Activated B cell treated with CpG ODN at 0.5 μM for 24 hours (primary cell): ENCODE results near the gene CARD8. TPM values are rescaled to one million over a fixed set of nuclear protein-coding genes. Genes with fewer than 3 reads are reported as not detected.

ENCODE experiments used
- ATAC-seq: fragments of 200-7000 bp; cut with Tn5 transposase; one replicate; pipeline ENCODE4 v1.10.0; 2021; ENCODE audit warnings: low read depth, mild to moderate bottlenecking, moderate library complexity
- CTCF ChIA-PET: fragments of 350-600 bp; sonication (Branson Sonifier 250); formaldehyde crosslinking; loops from one replicate; lab custom pipeline; 2021; ENCODE audit warnings: antibody characterized with exemption; lab: Charles Lee
- POLR2A ChIA-PET: fragments of 350-600 bp; sonication (Branson Sonifier 250); formaldehyde crosslinking; loops from one replicate; lab custom pipeline; 2021; ENCODE audit warnings: antibody characterized with exemption; lab: Charles Lee
- DNase-seq: peaks from one replicate; pipeline ENCODE4 v3.0.0; 2022
- H3K27ac Mint-ChIP-seq: one replicate; pipeline ENCODE4 v1.8.0; 2020; ENCODE audit warnings: mixed read lengths
- H3K27me3 Mint-ChIP-seq: one replicate; pipeline ENCODE4 v1.8.0; 2021; ENCODE audit warnings: mixed read lengths
- H3K36me3 Mint-ChIP-seq: one replicate; pipeline ENCODE4 v1.8.0; 2021; ENCODE audit warnings: low read depth, mixed read lengths
- H3K4me1 Mint-ChIP-seq: one replicate; pipeline ENCODE4 v1.8.0; 2021; ENCODE audit warnings: mixed read lengths
- H3K4me3 Mint-ChIP-seq: one replicate; pipeline ENCODE4 v1.8.0; 2020; ENCODE audit warnings: mild to moderate bottlenecking, mixed read lengths
- H3K9me3 Mint-ChIP-seq: one replicate; pipeline ENCODE4 v1.8.0; 2020; ENCODE audit warnings: mixed read lengths
- CTCF ChIP-seq: fragments of 200-600 bp; IDR thresholded peaks from one replicate; pipeline ENCODE4 v1.8.0; 2022; ENCODE audit warnings: antibody characterized with exemption, mild to moderate bottlenecking
- intact Hi-C: fragments of 100-400 bp; cut with micrococcal nuclease; formaldehyde crosslinking; loops from one replicate; pipeline ENCODE4 v1.15.1; 2024
- total RNA-seq: library from RNA; stranded (reverse); gene quantifications from 2 replicates; pipeline ENCODE4 v1.2.3, GENCODE V29; 2022

CARD8 gene
- total RNA-seq, 1 donor from 2014 or later: 103 TPM

- DNase-seq: peak; percentile 41
- intact Hi-C loops: loop anchor here (1.0 kb wide), 1 partner anchor 11 kb away; no protein-coding TSS in a partner anchor
- CTCF ChIA-PET: interaction anchor here (0.9 to 1.6 kb wide), 3 partner anchors 11 to 142 kb away, joined by 4 to 17 read pairs (median 5); no protein-coding TSS in a partner anchor
- H3K27ac Mint-ChIP-seq: peak overlapping the region; percentile 97
- H3K9me3 Mint-ChIP-seq: no peaks in the 10 kb centered on the region
- H3K4me1 Mint-ChIP-seq: peaks cover 61% of the 10 kb centered on the region
- peaks cover 34% of the 10 kb centered on the region for H3K36me3 Mint-ChIP-seq
- ATAC-seq: peak; percentile 87
- no peaks in the 10 kb centered on the region for H3K27me3 Mint-ChIP-seq
- TF ChIP-seq CTCF: no peak
- H3K4me3 Mint-ChIP-seq: peak overlapping the region; percentile 91
- POLR2A ChIA-PET: interaction anchor here (0.6 to 1.8 kb wide), 15 partner anchors 8 to 471 kb away, joined by 3 to 23 read pairs (median 5); partner anchors contain the start of genes DBP, LIG1, RPL18 and SPHK2
Observed at GRCh38 chr19:48249502-48250014, 6.2 kb downstream of the CARD8 start.

GRCh38 chr19:48248081-48248833 is 7.5 kb downstream of the CARD8 start:
- peak overlapping the region; percentile 83 for H3K27ac Mint-ChIP-seq
- peak overlapping the region; percentile 91 for H3K4me3 Mint-ChIP-seq
- ATAC-seq (no peak), DNase-seq (no peak)
- H3K36me3 Mint-ChIP-seq: peaks cover 39% of the 10 kb centered on the region
- ChIA-PET CTCF (interaction anchor here (0.9 kb wide), 1 partner anchor 141 kb away, joined by 4 read pairs; no protein-coding TSS in a partner anchor), POLR2A (interaction anchor here (0.7 to 1.8 kb wide), 2 partner anchors 10 to 231 kb away, joined by 3 to 7 read pairs; no protein-coding TSS in a partner anchor)
- intact Hi-C loops: no loop called here
- H3K27me3 Mint-ChIP-seq: no peaks in the 10 kb centered on the region
- peaks cover 60% of the 10 kb centered on the region for H3K4me1 Mint-ChIP-seq
- H3K9me3 Mint-ChIP-seq: no peaks in the 10 kb centered on the region
- no peak for TF ChIP-seq CTCF

GRCh38 chr19:48247212-48247611 is 8.5 kb downstream of the CARD8 start:
- Mint-ChIP-seq H3K36me3 (peaks cover 44% of the 10 kb centered on the region), H3K9me3 (no peaks in the 10 kb centered on the region), H3K27ac (no peak overlapping the region), H3K4me1 (peaks cover 56% of the 10 kb centered on the region), H3K27me3 (no peaks in the 10 kb centered on the region), H3K4me3 (no peak overlapping the region)
- ChIA-PET CTCF (no interaction called here), POLR2A (interaction anchor here (0.7 kb wide), 1 partner anchor 78 kb away, joined by 3 read pairs; the partner anchor contains the start of gene EMP3)
- ATAC-seq (no peak), DNase-seq (no peak)
- intact Hi-C loops: no loop called here
- TF ChIP-seq CTCF: no peak

GRCh38 chr19:48246101-48246500 is 9.6 kb downstream of the CARD8 start:
- no peak for DNase-seq
- no peak for ATAC-seq
- no peaks in the 10 kb centered on the region for H3K27me3 Mint-ChIP-seq

More at GRCh38 chr19:48246101-48246500, 9.6 kb downstream of the CARD8 start:
- H3K27ac Mint-ChIP-seq: no peak overlapping the region
- peaks cover 50% of the 10 kb centered on the region for H3K36me3 Mint-ChIP-seq
- H3K4me3 Mint-ChIP-seq: no peak overlapping the region
- ChIA-PET CTCF (interaction anchor here (1.0 kb wide), 1 partner anchor 10 kb away, joined by 3 read pairs; no protein-coding TSS in a partner anchor), POLR2A (interaction anchor here (0.8 to 2.3 kb wide), 2 partner anchors 10 to 76 kb away, joined by 9 read pairs; partner anchors contain the start of gene CARD8)
- H3K9me3 Mint-ChIP-seq: no peaks in the 10 kb centered on the region
- intact Hi-C loops: no loop called here
- peaks cover 58% of the 10 kb centered on the region for H3K4me1 Mint-ChIP-seq
- TF ChIP-seq CTCF: no peak
